T-cell (primary cell): ENCODE data around the gene EYA3. TPM values are rescaled to one million over a fixed set of nuclear protein-coding genes. Genes with fewer than 3 reads are reported as not detected.

ENCODE experiments used
- ATAC-seq, 4 experiments: fragments of 200-7000 bp in 3 of 4; fragments of 150-1000 bp in 1 of 4; cut with Tn5 transposase; replicated peaks in 1 of 4; 1 replicate in 3 of 4; 2 replicates in 1 of 4; pipeline ENCODE4 v1.10.0; 2021; ENCODE audit warnings: moderate library complexity in 3 of 4, mild to moderate bottlenecking in 2 of 4, moderate number of reproducible peaks in 1 of 4
- CTCF ChIA-PET, 2 donors: fragments of 300-600 bp; sonication (Branson Sonifier 250); formaldehyde crosslinking; loops; one replicate each; lab custom pipeline; 2022; ENCODE audit warnings: antibody characterized with exemption in 2 of 2; lab: Charles Lee
- POLR2A ChIA-PET, 2 donors: fragments of 300-600 bp; sonication (Branson Sonifier 250); formaldehyde crosslinking; loops; one replicate each; lab custom pipeline; 2022; ENCODE audit warnings: antibody characterized with exemption in 2 of 2; lab: Charles Lee
- DNase-seq, 35 experiments: peaks; one replicate each; pipeline versions ENCODE4 v3.0.0 to v3.0.0-alpha.2; 2013 to 2023
- H3K27ac ChIP-seq: one replicate; pipeline ENCODE4 v1.5.1; 2013; ENCODE audit warnings: low read length
- H3K27me3 ChIP-seq, 2 experiments: replicated peaks in 1 of 2; 1 replicate in 1 of 2; 2 replicates in 1 of 2; pipeline versions ENCODE4 v1.6.1 to v1.7.0; 2013; ENCODE audit warnings: low read length in 1 of 2, mixed read lengths in 1 of 2; ENCODE audit not compliant: control insufficient read depth in 2 of 2, insufficient read depth in 2 of 2; ENCODE audit errors: extremely low read depth in 1 of 2
- H3K36me3 ChIP-seq, 2 donors: 1 replicate in 1 of 2; 2 replicates in 1 of 2; pipeline versions ENCODE4 v1.6.1 to v1.7.0; 2013; ENCODE audit warnings: low read length in 1 of 2; ENCODE audit not compliant: control insufficient read depth in 2 of 2, insufficient read depth in 1 of 2; ENCODE audit errors: extremely low read depth in 1 of 2
- H3K4me1 ChIP-seq, 2 experiments: 1 replicate in 1 of 2; 2 replicates in 1 of 2; pipeline versions ENCODE4 v1.6.1 to v1.7.0; 2013; ENCODE audit warnings: low read length in 2 of 2, mixed read lengths in 1 of 2; ENCODE audit not compliant: insufficient read depth in 2 of 2, control insufficient read depth in 1 of 2; ENCODE audit errors: extremely low read depth in 1 of 2
- H3K4me3 ChIP-seq, 2 donors: 1 replicate in 1 of 2; 2 replicates in 1 of 2; pipeline versions ENCODE4 v1.5.1 to v1.7.0; 2013; ENCODE audit warnings: mild to moderate bottlenecking in 2 of 2, low read length in 1 of 2, moderate library complexity in 1 of 2; ENCODE audit not compliant: control insufficient read depth in 1 of 2; ENCODE audit errors: extremely low read depth in 1 of 2
- H3K9me3 ChIP-seq: 2 replicates; pipeline ENCODE4 v1.7.0; 2013
- H3K27ac Mint-ChIP-seq, 2 donors: one replicate each; pipeline ENCODE4 v1.8.0; 2020 to 2021; ENCODE audit warnings: mild to moderate bottlenecking in 2 of 2, mixed read lengths in 2 of 2
- H3K27me3 Mint-ChIP-seq, 2 donors: one replicate each; pipeline ENCODE4 v1.8.0; 2021 to 2022; ENCODE audit warnings: mixed read lengths in 2 of 2
- H3K36me3 Mint-ChIP-seq: one replicate; pipeline ENCODE4 v1.8.0; 2021; ENCODE audit warnings: mixed read lengths
- H3K4me1 Mint-ChIP-seq, 3 donors: one replicate each; pipeline ENCODE4 v1.8.0; 2020 to 2022; ENCODE audit warnings: mixed read lengths in 3 of 3, mild to moderate bottlenecking in 1 of 3
- H3K4me3 Mint-ChIP-seq, 3 donors: one replicate each; pipeline ENCODE4 v1.8.0; 2020 to 2022; ENCODE audit warnings: mild to moderate bottlenecking in 3 of 3, mixed read lengths in 3 of 3, moderate library complexity in 3 of 3
- H3K9me3 Mint-ChIP-seq, 3 donors: one replicate each; pipeline ENCODE4 v1.8.0; 2020 to 2022; ENCODE audit warnings: mixed read lengths in 3 of 3
- WGBS: methylation state at CpG from one replicate; pipeline ENCODE4 v1.1.5; 2013; ENCODE audit warnings: missing lambda C conversion rate; ENCODE audit not compliant: insufficient coverage; 5-methylcytosine and 5-hydroxymethylcytosine counted together
- total RNA-seq, 35 experiments: library from RNA in 6 of 35; stranded (reverse) in 6 of 35; fragments of 120-200 nt in 1 of 35; gene quantifications; one replicate each; pipeline versions ENCODE4 v1.2.1 to v1.2.4 and lab custom pipeline; 2013 to 2026

Gene EYA3
- total RNA-seq, 5 donors from 2014 or later (not counting 1 experiment from before 2014, with no cell fraction given), result 15.0 to 20.2 (median 16.7) TPM

DNA sequence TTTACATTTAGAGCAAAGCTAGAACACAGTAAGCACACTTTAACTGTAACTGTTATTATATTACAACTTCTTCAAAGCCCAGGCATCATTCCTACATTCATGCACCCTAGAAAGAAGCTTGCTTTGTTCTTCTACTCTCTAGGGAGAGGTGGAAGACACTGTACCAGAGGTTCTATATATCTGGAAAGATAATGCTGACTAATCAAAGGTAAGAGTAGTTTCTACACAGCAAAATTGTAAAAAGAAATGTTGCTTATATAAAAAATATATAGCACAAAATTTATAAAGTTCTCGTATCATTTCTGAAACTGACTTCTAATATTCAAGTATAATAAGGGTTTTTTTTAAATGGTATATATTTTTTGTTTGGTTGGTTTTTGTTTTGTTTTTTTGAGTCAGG lies 44.0 kb downstream of the EYA3 start:
- Histone ChIP-seq H3K9me3 (no peaks in the 10 kb centered on the region), H3K36me3 (peaks cover 0 to 32% of the 10 kb centered on the region in 2 donors), H3K27ac (no peak overlapping the region), H3K27me3 (no peaks in the 10 kb centered on the region), H3K4me3 (no peak overlapping the region), H3K4me1 (no peaks in the 10 kb centered on the region)
- Mint-ChIP-seq H3K4me1 (peaks cover 4 to 13% (median 4%) of the 10 kb centered on the region in 3 donors), H3K27ac (no peak overlapping the region), H3K4me3 (no peak overlapping the region), H3K27me3 (no peaks in the 10 kb centered on the region), H3K36me3 (peaks cover 49% of the 10 kb centered on the region), H3K9me3 (no peaks in the 10 kb centered on the region)
- POLR2A ChIA-PET, result no interaction called here
- CTCF ChIA-PET, result interaction anchor here in 1 of 2 donors (0.6 kb wide), 1 partner anchor 642 kb away, joined by 4 read pairs; no protein-coding TSS in a partner anchor
- WGBS, result no CpG with 5 or more reads among the region's 1 CpG
- DNase-seq (no peak), ATAC-seq (no peak)

DNA sequence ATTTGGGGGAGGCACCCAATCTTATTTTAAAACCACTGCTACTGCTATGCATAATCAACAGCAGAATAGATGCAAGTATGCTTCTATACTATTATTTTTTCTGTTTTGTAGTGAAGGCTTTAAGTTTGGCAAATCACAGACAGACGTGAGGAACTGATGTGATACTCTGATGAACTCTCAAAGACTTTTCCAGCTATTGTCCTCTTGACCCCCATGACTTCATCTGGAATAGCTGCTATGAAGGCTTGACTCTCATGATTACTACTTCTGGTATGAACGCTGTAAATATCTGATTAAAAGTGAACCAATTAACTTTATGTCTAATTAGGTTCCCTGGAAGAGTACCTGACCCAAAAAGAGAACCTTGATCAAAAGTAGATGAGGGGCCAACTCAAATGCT lies 49.1 kb downstream of the EYA3 start:
- Histone ChIP-seq H3K27me3 (no peaks in the 10 kb centered on the region), H3K4me3 (no peak overlapping the region), H3K36me3 (peaks cover 0 to 40% of the 10 kb centered on the region in 2 donors), H3K9me3 (no peaks in the 10 kb centered on the region), H3K27ac (no peak overlapping the region), H3K4me1 (no peaks in the 10 kb centered on the region)
- Mint-ChIP-seq H3K9me3 (no peaks in the 10 kb centered on the region), H3K27ac (no peak overlapping the region), H3K27me3 (no peaks in the 10 kb centered on the region), H3K4me1 (peaks cover 0 to 6% (median 1%) of the 10 kb centered on the region in 3 donors), H3K4me3 (no peak overlapping the region), H3K36me3 (peaks cover 48% of the 10 kb centered on the region)
- DNase-seq (no peak), ATAC-seq (no peak)
- ChIA-PET CTCF (interaction anchor here in 1 of 2 donors (0.5 to 0.6 kb wide), 3 partner anchors 49 to 285 kb away, joined by 3 read pairs; no protein-coding TSS in a partner anchor), POLR2A (interaction anchor here in 1 of 2 donors (0.6 kb wide), 1 partner anchor 9 kb away, joined by 3 read pairs; no protein-coding TSS in a partner anchor)
- WGBS, result 100% methylated on average over 1 of the region's 2 CpGs

DNA sequence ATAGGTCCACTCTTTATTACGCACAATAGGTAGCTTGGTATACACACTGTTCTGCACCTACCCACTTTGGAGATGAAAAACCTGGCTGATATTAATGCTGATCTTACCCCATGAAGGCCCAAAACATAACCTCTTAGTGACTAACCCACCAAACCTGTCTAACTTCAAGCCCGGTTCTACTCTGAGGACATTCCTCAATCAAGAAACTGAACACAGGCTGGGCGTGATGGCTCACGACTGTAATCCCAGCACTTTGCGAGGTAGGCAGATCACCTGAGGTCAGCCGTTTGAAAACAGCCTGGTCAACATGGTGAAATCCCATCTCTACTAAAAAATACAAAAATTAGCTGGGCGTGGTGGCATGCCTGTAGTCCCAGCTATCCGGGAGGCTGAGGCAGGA lies 50.5 kb downstream of the EYA3 start:
- WGBS, result 100% methylated on average over 4 of the region's 8 CpGs

DNA sequence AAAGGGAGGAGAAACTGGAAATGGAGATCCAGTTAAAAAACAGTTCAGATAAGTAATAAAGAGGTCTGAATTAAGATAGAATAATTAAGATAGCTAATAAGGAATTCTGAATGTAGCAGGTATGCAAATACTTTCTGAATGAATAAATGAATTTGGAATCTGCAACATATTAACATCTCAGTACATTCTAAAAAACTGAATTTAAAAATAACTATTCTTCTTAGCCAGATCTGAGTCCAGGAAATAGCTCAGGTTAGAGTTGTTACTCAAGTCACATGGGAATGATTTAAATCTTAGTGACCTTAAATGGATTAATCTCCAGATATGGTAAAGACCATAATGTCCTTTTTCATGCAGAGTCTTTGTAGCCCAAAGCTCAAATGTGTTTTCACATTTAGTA lies 51.2 kb downstream of the EYA3 start:
- H3K36me3 Mint-ChIP-seq, result peaks cover 43% of the 10 kb centered on the region
- H3K27me3 Mint-ChIP-seq, result no peaks in the 10 kb centered on the region
- H3K4me3 ChIP-seq, result no peak overlapping the region
- peaks cover 0 to 40% of the 10 kb centered on the region in 2 donors for H3K36me3 ChIP-seq
- no peak overlapping the region for H3K27ac ChIP-seq
- H3K9me3 ChIP-seq, result no peaks in the 10 kb centered on the region
- ChIA-PET CTCF (no interaction called here), POLR2A (no interaction called here)
- DNase-seq (no peak), ATAC-seq (no peak)
- peaks cover 0 to 6% (median 1%) of the 10 kb centered on the region in 3 donors for H3K4me1 Mint-ChIP-seq
- no peaks in the 10 kb centered on the region for H3K27me3 ChIP-seq
- no peaks in the 10 kb centered on the region for H3K4me1 ChIP-seq
- no peak overlapping the region for H3K4me3 Mint-ChIP-seq
- no peaks in the 10 kb centered on the region for H3K9me3 Mint-ChIP-seq
- no peak overlapping the region for H3K27ac Mint-ChIP-seq

More for the DNA sequence above, 50.5 kb downstream of the EYA3 start:
- H3K4me1 ChIP-seq, result no peaks in the 10 kb centered on the region
- H3K4me3 Mint-ChIP-seq, result no peak overlapping the region
- H3K27me3 Mint-ChIP-seq, result no peaks in the 10 kb centered on the region
- no peaks in the 10 kb centered on the region for H3K9me3 Mint-ChIP-seq
- H3K27ac Mint-ChIP-seq, result no peak overlapping the region
- peaks cover 43% of the 10 kb centered on the region for H3K36me3 Mint-ChIP-seq
- CTCF ChIA-PET, result no interaction called here
- POLR2A ChIA-PET, result no interaction called here
- no peak overlapping the region for H3K4me3 ChIP-seq
- H3K4me1 Mint-ChIP-seq, result peaks cover 0 to 6% (median 1%) of the 10 kb centered on the region in 3 donors
- H3K27me3 ChIP-seq, result no peaks in the 10 kb centered on the region
- DNase-seq (no peak), ATAC-seq (no peak)
- no peak overlapping the region for H3K27ac ChIP-seq
- H3K9me3 ChIP-seq, result no peaks in the 10 kb centered on the region
- peaks cover 0 to 40% of the 10 kb centered on the region in 2 donors for H3K36me3 ChIP-seq

DNA sequence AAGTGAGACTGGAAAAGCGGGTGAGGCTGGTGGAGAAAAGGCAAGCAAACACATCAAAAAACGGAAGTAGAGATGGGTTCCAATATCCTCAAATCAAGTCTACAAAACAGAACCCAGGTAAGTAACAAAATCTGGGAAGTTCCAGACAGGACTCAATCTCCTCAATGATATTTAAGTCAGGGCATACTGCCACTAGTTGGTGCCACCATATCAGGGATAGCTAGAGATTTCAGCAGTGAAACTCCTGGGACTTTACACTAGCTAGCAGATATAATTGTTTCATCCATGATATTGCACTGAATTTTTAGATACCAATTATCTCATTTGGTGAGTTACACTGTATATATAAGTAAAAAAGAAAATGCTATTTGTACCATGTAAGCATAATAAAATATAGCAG lies 52.0 kb downstream of the EYA3 start:
- Histone ChIP-seq H3K36me3 (peaks cover 0 to 37% of the 10 kb centered on the region in 2 donors), H3K27ac (no peak overlapping the region), H3K4me3 (no peak overlapping the region), H3K27me3 (no peaks in the 10 kb centered on the region), H3K4me1 (no peaks in the 10 kb centered on the region), H3K9me3 (no peaks in the 10 kb centered on the region)
- POLR2A ChIA-PET, result interaction anchor here in 1 of 2 donors (0.6 kb wide), 1 partner anchor 12 kb away, joined by 5 read pairs; no protein-coding TSS in a partner anchor
- H3K27me3 Mint-ChIP-seq, result no peaks in the 10 kb centered on the region
- no peak for ATAC-seq
- H3K27ac Mint-ChIP-seq, result no peak overlapping the region
- H3K9me3 Mint-ChIP-seq, result no peaks in the 10 kb centered on the region
- no peak overlapping the region for H3K4me3 Mint-ChIP-seq
- CTCF ChIA-PET, result no interaction called here
- H3K36me3 Mint-ChIP-seq, result peaks cover 37% of the 10 kb centered on the region
- H3K4me1 Mint-ChIP-seq, result peaks cover 0 to 6% (median 0%) of the 10 kb centered on the region in 3 donors
- no peak for DNase-seq
- no CpG with 5 or more reads among the region's 2 CpGs for WGBS

DNA sequence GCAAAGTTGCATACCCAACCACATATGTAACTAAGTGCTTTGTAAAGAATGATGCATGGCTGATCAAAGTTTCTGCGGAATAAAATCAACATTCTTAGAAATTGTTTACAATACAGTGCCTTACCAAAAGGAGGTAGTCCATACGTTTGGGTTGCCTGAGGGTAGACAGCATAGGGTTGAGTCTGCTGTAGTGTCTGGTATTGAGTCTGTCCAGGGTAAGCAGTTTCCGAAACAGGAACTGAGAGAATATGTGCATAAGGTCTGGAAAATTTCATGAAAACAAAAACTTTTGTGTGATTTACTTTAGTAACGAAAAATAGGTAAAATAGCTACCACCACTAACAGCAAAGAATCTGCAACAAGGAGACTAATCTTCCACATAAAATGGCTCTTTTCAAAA lies 53.0 kb downstream of the EYA3 start:
- no peak overlapping the region for H3K27ac Mint-ChIP-seq
- peaks cover 36% of the 10 kb centered on the region for H3K36me3 Mint-ChIP-seq
- H3K4me3 ChIP-seq, result no peak overlapping the region
- DNase-seq (no peak), ATAC-seq (no peak)
- H3K4me1 Mint-ChIP-seq, result peaks cover 0 to 6% (median 0%) of the 10 kb centered on the region in 3 donors
- no peaks in the 10 kb centered on the region for H3K4me1 ChIP-seq
- H3K4me3 Mint-ChIP-seq, result no peak overlapping the region
- POLR2A ChIA-PET, result no interaction called here
- no peaks in the 10 kb centered on the region for H3K9me3 Mint-ChIP-seq
- H3K36me3 ChIP-seq, result peaks cover 0 to 32% of the 10 kb centered on the region in 2 donors
- H3K27ac ChIP-seq, result no peak overlapping the region
- WGBS, result no CpG with 5 or more reads among the region's 4 CpGs
- H3K27me3 Mint-ChIP-seq, result no peaks in the 10 kb centered on the region
- no peaks in the 10 kb centered on the region for H3K9me3 ChIP-seq
- H3K27me3 ChIP-seq, result no peaks in the 10 kb centered on the region
- CTCF ChIA-PET, result interaction anchor here in 1 of 2 donors (0.6 kb wide), 1 partner anchor 133 kb away, joined by 3 read pairs; no protein-coding TSS in a partner anchor
